Measurements from ENCODE around the gene NCAPG2. TPM values are rescaled to one million over a fixed set of nuclear protein-coding genes. Genes with fewer than 3 reads are reported as not detected.

Gene NCAPG2
- total and polyA plus RNA-seq, 2 of the 13 experiments (the other 11 are each of a cell fraction or from before 2014, with no cell fraction given), result 15.1 to 30.7 TPM

DNA sequence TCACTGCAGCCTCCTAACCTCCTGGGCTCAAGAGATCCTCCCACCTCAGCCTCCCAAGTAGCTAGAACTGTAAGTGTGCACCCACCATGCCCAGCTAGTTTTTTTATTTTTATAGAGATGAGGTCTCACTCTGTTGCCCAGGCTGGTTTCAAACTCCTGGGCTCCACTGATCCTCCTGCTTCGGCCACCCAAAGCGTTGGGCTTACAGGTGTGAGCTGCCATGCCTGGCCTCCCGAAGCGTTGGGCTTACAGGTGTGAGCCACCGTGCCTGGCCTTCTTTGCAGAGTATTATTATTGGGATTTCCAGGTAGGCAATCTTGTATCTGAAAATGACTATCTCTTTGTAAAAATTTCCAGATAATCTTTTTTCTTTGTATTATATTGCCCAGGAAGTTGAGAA, 23.1 kb upstream of the NCAPG2 start:
- Histone ChIP-seq H4K20me1 (ENCODE audit: insufficient read depth, low read length) (no peaks in the 10 kb centered on the region), H3K4me1 (ENCODE audit: insufficient read depth, low read length) (no peaks in the 10 kb centered on the region), H3K27ac (ENCODE audit: extremely low read length, insufficient read depth, low read length) (no peak overlapping the region), H3K27me3 (ENCODE audit: control insufficient read depth in 1 of 2, insufficient read depth in 2 of 2, low read length in 2 of 2) (no peaks in the 10 kb centered on the region; a peak in 2 of 5 replicates), H3K79me2 (ENCODE audit: insufficient read depth, low read length) (no peaks in the 10 kb centered on the region), H3K4me2 (ENCODE audit: low read depth, low read length) (no peak overlapping the region), H3K9ac (ENCODE audit: insufficient read depth, low read depth, low read length) (no peak overlapping the region), H3K36me3 (replicated peaks in 1 of 2; ENCODE audit: control insufficient read depth in 1 of 2, insufficient read depth in 2 of 2, low read length in 2 of 2) (peaks cover 0 to 1% of the 10 kb centered on the region in 2 experiments; a peak in 3 of 5 replicates), H3K4me3 (replicated peaks in 1 of 3; ENCODE audit: insufficient read depth in 1 of 3, low read depth in 2 of 3, low read length in 3 of 3) (no peak overlapping the region), H2AFZ (ENCODE audit: low read length) (no peak overlapping the region), H3K9me3 (ENCODE audit: low read length) (no peaks in the 10 kb centered on the region)
- no peak for ATAC-seq
- TF ChIP-seq ATF1 (CRISPR knock-in tag; IDR thresholded peaks at IDR 0.05) (no peak), HMG20B (CRISPR knock-in tag; conservative IDR thresholded peaks at IDR 0.05) (no peak), EP300 (IDR thresholded peaks at IDR 0.05; ENCODE audit: low read depth in 2 of 2, low read length in 2 of 2) (no peak), EP300 (CRISPR knock-in tag; IDR thresholded peaks at IDR 0.05; ENCODE audit: borderline replicate concordance) (no peak), SALL2 (CRISPR knock-in tag; IDR thresholded peaks at IDR 0.05) (no peak), ZNF260 (CRISPR knock-in tag; IDR thresholded peaks at IDR 0.05; ENCODE audit: borderline replicate concordance, low read depth) (no peak)
- TF ChIP-seq, protein P1, sequence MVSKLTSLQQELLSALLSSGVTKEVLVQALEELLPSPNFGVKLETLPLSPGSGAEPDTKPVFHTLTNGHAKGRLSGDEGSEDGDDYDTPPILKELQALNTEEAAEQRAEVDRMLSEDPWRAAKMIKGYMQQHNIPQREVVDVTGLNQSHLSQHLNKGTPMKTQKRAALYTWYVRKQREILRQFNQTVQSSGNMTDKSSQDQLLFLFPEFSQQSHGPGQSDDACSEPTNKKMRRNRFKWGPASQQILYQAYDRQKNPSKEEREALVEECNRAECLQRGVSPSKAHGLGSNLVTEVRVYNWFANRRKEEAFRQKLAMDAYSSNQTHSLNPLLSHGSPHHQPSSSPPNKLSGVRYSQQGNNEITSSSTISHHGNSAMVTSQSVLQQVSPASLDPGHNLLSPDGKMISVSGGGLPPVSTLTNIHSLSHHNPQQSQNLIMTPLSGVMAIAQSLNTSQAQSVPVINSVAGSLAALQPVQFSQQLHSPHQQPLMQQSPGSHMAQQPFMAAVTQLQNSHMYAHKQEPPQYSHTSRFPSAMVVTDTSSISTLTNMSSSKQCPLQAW (CRISPR knock-in tag; IDR thresholded peaks at IDR 0.05), result no peak
- TF ChIP-seq, protein P2, sequence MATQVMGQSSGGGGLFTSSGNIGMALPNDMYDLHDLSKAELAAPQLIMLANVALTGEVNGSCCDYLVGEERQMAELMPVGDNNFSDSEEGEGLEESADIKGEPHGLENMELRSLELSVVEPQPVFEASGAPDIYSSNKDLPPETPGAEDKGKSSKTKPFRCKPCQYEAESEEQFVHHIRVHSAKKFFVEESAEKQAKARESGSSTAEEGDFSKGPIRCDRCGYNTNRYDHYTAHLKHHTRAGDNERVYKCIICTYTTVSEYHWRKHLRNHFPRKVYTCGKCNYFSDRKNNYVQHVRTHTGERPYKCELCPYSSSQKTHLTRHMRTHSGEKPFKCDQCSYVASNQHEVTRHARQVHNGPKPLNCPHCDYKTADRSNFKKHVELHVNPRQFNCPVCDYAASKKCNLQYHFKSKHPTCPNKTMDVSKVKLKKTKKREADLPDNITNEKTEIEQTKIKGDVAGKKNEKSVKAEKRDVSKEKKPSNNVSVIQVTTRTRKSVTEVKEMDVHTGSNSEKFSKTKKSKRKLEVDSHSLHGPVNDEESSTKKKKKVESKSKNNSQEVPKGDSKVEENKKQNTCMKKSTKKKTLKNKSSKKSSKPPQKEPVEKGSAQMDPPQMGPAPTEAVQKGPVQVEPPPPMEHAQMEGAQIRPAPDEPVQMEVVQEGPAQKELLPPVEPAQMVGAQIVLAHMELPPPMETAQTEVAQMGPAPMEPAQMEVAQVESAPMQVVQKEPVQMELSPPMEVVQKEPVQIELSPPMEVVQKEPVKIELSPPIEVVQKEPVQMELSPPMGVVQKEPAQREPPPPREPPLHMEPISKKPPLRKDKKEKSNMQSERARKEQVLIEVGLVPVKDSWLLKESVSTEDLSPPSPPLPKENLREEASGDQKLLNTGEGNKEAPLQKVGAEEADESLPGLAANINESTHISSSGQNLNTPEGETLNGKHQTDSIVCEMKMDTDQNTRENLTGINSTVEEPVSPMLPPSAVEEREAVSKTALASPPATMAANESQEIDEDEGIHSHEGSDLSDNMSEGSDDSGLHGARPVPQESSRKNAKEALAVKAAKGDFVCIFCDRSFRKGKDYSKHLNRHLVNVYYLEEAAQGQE (IDR thresholded peaks at IDR 0.05; ENCODE audit: borderline replicate concordance in 1 of 2, low read depth in 1 of 2, low read length in 2 of 2), result no peak
- in situ Hi-C loops (cut with HindIII; ENCODE audit: extremely low pct_ligation_motif_present, low pct_unique_long_range_greater_than_20kb), result no loop called here
- no peak for FAIRE-seq
- BruUV-seq (replicated peaks), result no TSS peak
- POLR2A ChIA-PET, result no interaction called here
- DNase-seq (ENCODE audit: low spot score), result no peak
- intact Hi-C loops (cut with micrococcal nuclease; ENCODE audit: unreplicated experiment), result no loop called here
- CTCF ChIA-PET (ENCODE audit: low intra/inter-chr PET ratio, low total read pairs), result no interaction called here
- WGBS (ENCODE audit: low lambda C conversion rate), result 91% methylated on average over 5 of the region's 5 CpGs

All from HepG2 (cell line).